Colonic mucosa (tissue), 4 donors: ENCODE measurements around the gene ORAI3. TPM values are rescaled to one million over a fixed set of nuclear protein-coding genes. Genes with fewer than 3 reads are reported as not detected.

Experiments used
- DNase-seq: peaks from one replicate; pipeline ENCODE4 v3.0.0-alpha.2; 2020
- H3K27ac ChIP-seq: fragments of 200-600 bp; one replicate; pipeline ENCODE4 v1.8.0; 2021
- H3K27me3 ChIP-seq: fragments of 200-600 bp; one replicate; pipeline ENCODE4 v1.8.0; 2021
- H3K36me3 ChIP-seq: fragments of 200-600 bp; one replicate; pipeline ENCODE4 v1.8.0; 2021
- H3K4me1 ChIP-seq: fragments of 200-600 bp; one replicate; pipeline ENCODE4 v1.8.0; 2021; ENCODE audit warnings: mild to moderate bottlenecking
- H3K4me3 ChIP-seq: fragments of 200-600 bp; one replicate; pipeline ENCODE4 v1.8.0; 2021
- H3K9ac ChIP-seq, 2 donors: one replicate each; pipeline ENCODE4 v1.7.0; 2013; ENCODE audit warnings: control low read depth in 2 of 2, low read depth in 2 of 2, low read length in 2 of 2
- H3K9me3 ChIP-seq: fragments of 200-600 bp; one replicate; pipeline ENCODE4 v1.8.0; 2021
- intact Hi-C: fragments of 100-400 bp; cut with DNase I; formaldehyde crosslinking; loops from one replicate; pipeline ENCODE4 v1.14.1; 2022
- total RNA-seq, 2 donors: library from RNA; stranded (reverse); fragmentation: NEBNext Ultra II Directional in 1 of 2; extraction: Animal tissue kit (Norgen Biotek cat#: 25700) in 1 of 2; gene quantifications; one replicate each; pipeline ENCODE4 v1.2.1, GENCODE V29; 2021
- TF ChIP-seq, protein P1 (sequence below): fragments of 200-600 bp; IDR thresholded peaks from one replicate; pipeline ENCODE4 v1.8.0; 2022; ENCODE audit warnings: antibody characterized with exemption, mild to moderate bottlenecking
- donor health status: healthy.
- donor health status: DM: no; HTN: no; CAD: no.
- donor health status: DM: no; HTN: no; CAD: no.

Gene ORAI3
- total RNA-seq, 2 donors from 2014 or later, result 14.3 to 22.1 TPM

DNA sequence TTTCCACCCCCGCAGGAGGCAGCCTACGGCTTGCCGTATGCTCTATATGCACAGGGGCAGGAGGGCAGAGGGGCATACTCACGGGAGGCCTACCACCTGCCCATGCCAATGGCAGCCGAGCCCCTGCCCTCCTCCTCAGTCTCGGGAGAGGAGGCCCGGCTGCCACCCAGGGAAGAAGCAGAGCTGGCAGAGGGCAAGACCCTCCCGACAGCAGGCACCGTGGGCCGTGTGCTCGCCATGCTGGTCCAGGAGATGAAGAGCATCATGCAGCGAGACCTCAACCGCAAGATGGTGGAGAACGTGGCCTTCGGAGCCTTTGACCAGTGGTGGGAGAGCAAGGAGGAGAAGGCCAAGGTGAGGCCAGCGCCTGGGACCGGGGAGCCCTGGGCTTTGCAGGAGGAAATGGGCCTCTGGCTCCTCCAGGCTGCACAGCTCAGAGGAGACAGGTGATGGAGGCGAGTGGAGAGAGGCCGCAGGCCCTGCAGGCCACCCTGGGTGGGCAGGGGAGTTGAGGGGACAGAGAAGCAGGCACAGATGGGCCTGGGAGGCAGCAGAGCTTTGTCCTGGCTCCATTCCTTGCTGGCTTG is 17.3 kb downstream of the ORAI3 start:
- Histone ChIP-seq H3K9ac (no peak overlapping the region), H3K27me3 (no peaks in the 10 kb centered on the region), H3K9me3 (no peaks in the 10 kb centered on the region), H3K4me3 (no peak overlapping the region), H3K4me1 (no peaks in the 10 kb centered on the region), H3K27ac (no peak overlapping the region), H3K36me3 (peaks cover 19% of the 10 kb centered on the region)
- TF ChIP-seq, protein P1, sequence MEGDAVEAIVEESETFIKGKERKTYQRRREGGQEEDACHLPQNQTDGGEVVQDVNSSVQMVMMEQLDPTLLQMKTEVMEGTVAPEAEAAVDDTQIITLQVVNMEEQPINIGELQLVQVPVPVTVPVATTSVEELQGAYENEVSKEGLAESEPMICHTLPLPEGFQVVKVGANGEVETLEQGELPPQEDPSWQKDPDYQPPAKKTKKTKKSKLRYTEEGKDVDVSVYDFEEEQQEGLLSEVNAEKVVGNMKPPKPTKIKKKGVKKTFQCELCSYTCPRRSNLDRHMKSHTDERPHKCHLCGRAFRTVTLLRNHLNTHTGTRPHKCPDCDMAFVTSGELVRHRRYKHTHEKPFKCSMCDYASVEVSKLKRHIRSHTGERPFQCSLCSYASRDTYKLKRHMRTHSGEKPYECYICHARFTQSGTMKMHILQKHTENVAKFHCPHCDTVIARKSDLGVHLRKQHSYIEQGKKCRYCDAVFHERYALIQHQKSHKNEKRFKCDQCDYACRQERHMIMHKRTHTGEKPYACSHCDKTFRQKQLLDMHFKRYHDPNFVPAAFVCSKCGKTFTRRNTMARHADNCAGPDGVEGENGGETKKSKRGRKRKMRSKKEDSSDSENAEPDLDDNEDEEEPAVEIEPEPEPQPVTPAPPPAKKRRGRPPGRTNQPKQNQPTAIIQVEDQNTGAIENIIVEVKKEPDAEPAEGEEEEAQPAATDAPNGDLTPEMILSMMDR, result no peak
- intact Hi-C loops, result no loop called here
- DNase-seq, result no peak

DNA sequence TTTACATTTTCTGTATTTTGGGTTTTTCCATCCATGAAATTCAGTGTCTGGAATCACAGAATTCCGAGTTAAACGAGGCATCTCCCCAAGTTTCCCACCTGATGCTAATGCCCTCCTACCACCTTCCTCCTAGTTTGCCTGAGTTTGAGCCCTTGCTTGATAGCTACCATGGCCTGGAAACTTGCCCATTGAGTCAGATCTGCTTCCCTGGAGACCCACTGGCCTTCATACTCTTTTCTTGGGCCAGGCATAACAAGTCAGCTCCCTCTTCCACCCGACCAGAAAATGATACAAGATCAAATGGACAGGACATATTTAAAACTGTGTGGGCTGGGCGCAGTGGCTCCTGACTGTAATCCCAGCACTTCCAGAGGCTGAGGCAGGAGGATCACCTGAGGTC is 18.9 kb downstream of the ORAI3 start:
- Histone ChIP-seq H3K9ac (no peak overlapping the region), H3K4me3 (no peak overlapping the region), H3K4me1 (no peaks in the 10 kb centered on the region), H3K27ac (no peak overlapping the region), H3K27me3 (no peaks in the 10 kb centered on the region), H3K36me3 (peaks cover 12% of the 10 kb centered on the region), H3K9me3 (no peaks in the 10 kb centered on the region)
- DNase-seq, result no peak
- intact Hi-C loops, result no loop called here
- TF ChIP-seq, protein P1, result no peak

DNA sequence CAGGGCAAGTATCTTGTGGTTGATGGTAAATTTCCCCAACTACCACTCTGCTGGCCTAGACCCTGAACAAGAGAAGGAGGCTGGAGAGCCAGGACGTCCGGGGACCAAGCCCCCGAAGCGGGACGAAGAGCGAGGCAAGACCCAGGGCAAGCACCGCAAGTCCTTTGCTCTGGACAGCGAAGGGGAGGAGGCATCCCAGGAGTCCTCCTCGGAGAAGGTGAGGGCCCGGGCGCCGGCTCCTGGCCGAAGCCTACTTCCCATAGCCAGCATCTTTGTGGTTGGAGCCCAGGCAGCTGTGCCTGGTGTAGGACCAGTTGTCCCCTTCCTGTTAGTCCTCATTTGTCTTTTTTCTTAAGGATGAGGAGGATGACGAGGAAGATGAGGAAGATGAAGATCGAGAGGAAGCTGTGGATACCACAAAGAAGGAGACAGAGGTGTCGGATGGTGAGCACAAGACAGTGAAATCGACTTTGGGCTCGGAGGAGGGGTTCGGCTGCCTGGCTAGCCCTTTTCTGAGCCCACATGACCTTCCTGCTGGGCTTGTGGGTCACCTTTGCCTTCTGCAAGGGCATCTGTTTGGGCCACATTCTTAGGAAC is 20.5 kb downstream of the ORAI3 start:
- Histone ChIP-seq H3K27ac (no peak overlapping the region), H3K9me3 (no peaks in the 10 kb centered on the region), H3K4me1 (no peaks in the 10 kb centered on the region), H3K9ac (no peak overlapping the region), H3K36me3 (peaks cover 6% of the 10 kb centered on the region), H3K27me3 (no peaks in the 10 kb centered on the region), H3K4me3 (no peak overlapping the region)
- TF ChIP-seq, protein P1, result no peak
- DNase-seq, result no peak
- intact Hi-C loops, result no loop called here

DNA sequence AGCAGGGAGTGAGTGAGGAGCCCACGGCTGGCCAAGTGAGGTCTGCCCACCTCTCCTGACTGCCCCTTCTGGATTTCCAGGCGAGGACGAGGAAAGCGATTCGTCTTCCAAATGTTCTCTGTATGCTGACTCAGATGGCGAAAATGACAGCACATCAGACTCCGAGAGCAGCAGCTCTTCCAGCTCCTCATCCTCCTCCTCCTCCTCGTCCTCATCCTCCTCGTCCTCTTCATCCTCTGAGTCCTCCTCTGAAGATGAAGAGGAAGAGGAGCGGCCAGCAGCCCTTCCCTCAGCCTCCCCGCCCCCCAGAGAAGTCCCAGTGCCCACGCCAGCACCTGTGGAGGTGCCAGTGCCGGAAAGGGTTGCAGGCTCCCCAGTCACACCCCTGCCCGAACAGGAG is 22.4 kb downstream of the ORAI3 start:
- no peak overlapping the region for H3K27ac ChIP-seq
- H3K4me3 ChIP-seq, result no peak overlapping the region
- no peaks in the 10 kb centered on the region for H3K9me3 ChIP-seq
- no peak overlapping the region for H3K9ac ChIP-seq
- no peak for DNase-seq
- H3K27me3 ChIP-seq, result no peaks in the 10 kb centered on the region
- intact Hi-C loops, result no loop called here
- peaks cover 6% of the 10 kb centered on the region for H3K36me3 ChIP-seq
- H3K4me1 ChIP-seq, result no peaks in the 10 kb centered on the region
- TF ChIP-seq, protein P1, result no peak

DNA sequence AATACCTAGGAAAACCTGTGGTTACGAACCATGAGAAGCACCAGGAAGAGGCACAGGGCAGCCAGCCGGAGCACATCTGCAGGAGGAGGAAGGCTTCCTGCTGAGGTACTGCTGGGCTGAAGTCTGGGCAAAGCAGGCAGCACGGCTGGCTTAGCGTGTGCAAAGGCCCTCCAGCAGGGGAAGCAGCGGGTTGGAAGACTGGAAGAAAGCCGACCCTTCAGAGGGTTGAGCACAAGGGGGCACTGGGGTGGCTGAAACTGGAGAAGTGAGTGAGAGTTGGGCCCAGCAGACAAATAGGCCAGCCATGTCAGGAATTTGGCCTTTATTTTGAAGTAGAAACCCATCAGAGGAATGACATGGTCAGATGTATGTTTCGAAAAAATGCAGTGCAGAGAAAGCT is 24.0 kb downstream of the ORAI3 start:
- intact Hi-C loops, result no loop called here
- Histone ChIP-seq H3K9ac (no peak overlapping the region), H3K4me3 (no peak overlapping the region), H3K9me3 (no peaks in the 10 kb centered on the region), H3K36me3 (peaks cover 6% of the 10 kb centered on the region), H3K27me3 (no peaks in the 10 kb centered on the region), H3K27ac (no peak overlapping the region), H3K4me1 (no peaks in the 10 kb centered on the region)
- no peak for DNase-seq
- TF ChIP-seq, protein P1, result no peak
